ENCODE results near the gene GNAQ.

Gene GNAQ

DNA sequence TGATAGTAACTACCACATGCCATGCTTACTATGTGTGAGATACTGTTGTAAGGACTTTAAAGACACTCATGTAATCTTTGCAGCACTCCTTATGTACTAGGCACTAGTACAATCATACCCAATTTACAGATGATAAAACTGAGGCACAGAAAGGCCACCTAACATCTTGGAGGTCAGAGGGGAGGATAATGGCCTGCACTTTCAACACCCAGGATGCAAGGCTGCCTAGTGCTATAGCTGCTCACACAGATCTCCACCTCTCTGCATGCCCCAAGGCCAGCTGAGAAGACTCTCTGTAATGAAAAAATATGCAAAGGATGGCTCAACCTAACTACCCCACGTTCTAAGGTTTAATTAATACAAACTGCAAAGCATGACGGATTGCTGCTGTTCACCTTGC is 57.2 kb downstream of the GNAQ start:
- no peak overlapping the region for H2BK12ac ChIP-seq (ENCODE audit: low read length in 2 of 2)
- no CpG with 5 or more reads among the region's 2 CpGs for WGBS
- no peak overlapping the region for H3K9ac ChIP-seq (ENCODE audit: low read length)
- H3K4me2 ChIP-seq (ENCODE audit: low read length, poor library complexity, severe bottlenecking): no peak overlapping the region
- no peak overlapping the region for H3K18ac ChIP-seq (ENCODE audit: low read depth in 1 of 2, low read length in 2 of 2)
- H4K91ac ChIP-seq (ENCODE audit: low read length): no peak overlapping the region
- H3K23ac ChIP-seq (ENCODE audit: low read length in 2 of 2): no peak overlapping the region
- no peak overlapping the region for H3K27ac ChIP-seq (ENCODE audit: low read length, poor library complexity, severe bottlenecking)
- DNase-seq: no peak
- H2AK5ac ChIP-seq (ENCODE audit: low read length, severe bottlenecking): no peak overlapping the region
- no peak overlapping the region for H3K4ac ChIP-seq (ENCODE audit: low read depth in 1 of 2, low read length in 2 of 2)
- H2AFZ ChIP-seq (ENCODE audit: low read depth, low read length): no peak overlapping the region
- H3K9me3 ChIP-seq (ENCODE audit: control insufficient read depth, low read length): no peaks in the 10 kb centered on the region
- peaks cover 4% of the 10 kb centered on the region for H3K4me1 ChIP-seq (ENCODE audit: control insufficient read depth, insufficient read depth, low read depth, low read length)
- H3K27me3 ChIP-seq (ENCODE audit: control insufficient read depth in 1 of 2, insufficient read depth in 1 of 2, low read length in 2 of 2): no peaks in the 10 kb centered on the region
- no peak overlapping the region for H4K8ac ChIP-seq (ENCODE audit: low read length)
- no peak overlapping the region for H3K14ac ChIP-seq (ENCODE audit: low read length in 2 of 2)
- no peaks in the 10 kb centered on the region for H3K36me3 ChIP-seq (ENCODE audit: control insufficient read depth in 1 of 2, insufficient read depth in 2 of 2, low read depth in 1 of 2, low read length in 2 of 2)
- H2BK120ac ChIP-seq (ENCODE audit: low read depth, low read length): no peak overlapping the region
- no peak overlapping the region for H2BK5ac ChIP-seq (ENCODE audit: low read depth, low read length, poor library complexity, severe bottlenecking)
- H2BK15ac ChIP-seq (ENCODE audit: low read depth, poor library complexity, severe bottlenecking): no peak overlapping the region
- H3K4me3 ChIP-seq (ENCODE audit: insufficient read depth in 1 of 2, low read depth in 1 of 2, low read length in 2 of 2): no peak overlapping the region
- H3K79me1 ChIP-seq (replicated peaks; ENCODE audit: low read length, poor library complexity, severe bottlenecking): peaks cover 18% of the 10 kb centered on the region

DNA sequence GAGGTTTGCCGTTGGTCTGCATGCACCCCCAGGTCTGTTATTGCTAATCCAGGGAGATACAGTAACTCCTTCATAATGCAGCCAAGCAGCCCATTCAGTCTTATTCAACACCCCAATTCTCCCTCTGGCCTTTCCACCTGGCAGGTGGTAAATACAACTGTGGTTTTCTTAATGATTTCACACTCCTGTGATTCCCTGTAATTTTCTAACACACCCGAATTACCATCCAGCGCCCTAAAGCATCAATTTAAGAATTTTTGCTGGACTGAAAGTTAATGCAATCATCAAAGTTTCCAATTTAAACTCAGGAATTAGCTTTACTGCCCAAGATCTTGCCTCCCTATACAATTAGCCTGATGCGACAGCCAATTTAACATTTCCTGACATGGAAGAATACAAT is 62.5 kb downstream of the GNAQ start:
- no peak overlapping the region for H3K23ac ChIP-seq (ENCODE audit: low read length in 2 of 2)
- DNase-seq: no peak
- H3K4me3 ChIP-seq (ENCODE audit: insufficient read depth in 1 of 2, low read depth in 1 of 2, low read length in 2 of 2): no peak overlapping the region
- no peak overlapping the region for H3K18ac ChIP-seq (ENCODE audit: low read depth in 1 of 2, low read length in 2 of 2)
- H4K91ac ChIP-seq (ENCODE audit: low read length): no peak overlapping the region
- no peaks in the 10 kb centered on the region for H3K4me1 ChIP-seq (ENCODE audit: control insufficient read depth, insufficient read depth, low read depth, low read length)
- no peak overlapping the region for H2BK12ac ChIP-seq (ENCODE audit: low read length in 2 of 2)
- no peak overlapping the region for H2BK15ac ChIP-seq (ENCODE audit: low read depth, poor library complexity, severe bottlenecking)
- H3K14ac ChIP-seq (ENCODE audit: low read length in 2 of 2): no peak overlapping the region
- no peak overlapping the region for H3K27ac ChIP-seq (ENCODE audit: low read length, poor library complexity, severe bottlenecking)
- H3K4me2 ChIP-seq (ENCODE audit: low read length, poor library complexity, severe bottlenecking): no peak overlapping the region
- H2BK5ac ChIP-seq (ENCODE audit: low read depth, low read length, poor library complexity, severe bottlenecking): no peak overlapping the region
- no peak overlapping the region for H3K4ac ChIP-seq (ENCODE audit: low read depth in 1 of 2, low read length in 2 of 2)
- peaks cover 30% of the 10 kb centered on the region for H3K79me1 ChIP-seq (replicated peaks; ENCODE audit: low read length, poor library complexity, severe bottlenecking)
- no peak overlapping the region for H2BK120ac ChIP-seq (ENCODE audit: low read depth, low read length)
- 96% methylated on average over 3 of the region's 4 CpGs for WGBS
- peaks cover 0 to 4% of the 10 kb centered on the region in 2 experiments for H3K36me3 ChIP-seq (ENCODE audit: control insufficient read depth in 1 of 2, insufficient read depth in 2 of 2, low read depth in 1 of 2, low read length in 2 of 2)
- no peaks in the 10 kb centered on the region for H3K9me3 ChIP-seq (ENCODE audit: control insufficient read depth, low read length)
- H3K9ac ChIP-seq (ENCODE audit: low read length): no peak overlapping the region
- H2AK5ac ChIP-seq (ENCODE audit: low read length, severe bottlenecking): no peak overlapping the region
- no peaks in the 10 kb centered on the region for H3K27me3 ChIP-seq (ENCODE audit: control insufficient read depth in 1 of 2, insufficient read depth in 1 of 2, low read length in 2 of 2)
- H4K8ac ChIP-seq (ENCODE audit: low read length): no peak overlapping the region
- H2AFZ ChIP-seq (ENCODE audit: low read depth, low read length): no peak overlapping the region

DNA sequence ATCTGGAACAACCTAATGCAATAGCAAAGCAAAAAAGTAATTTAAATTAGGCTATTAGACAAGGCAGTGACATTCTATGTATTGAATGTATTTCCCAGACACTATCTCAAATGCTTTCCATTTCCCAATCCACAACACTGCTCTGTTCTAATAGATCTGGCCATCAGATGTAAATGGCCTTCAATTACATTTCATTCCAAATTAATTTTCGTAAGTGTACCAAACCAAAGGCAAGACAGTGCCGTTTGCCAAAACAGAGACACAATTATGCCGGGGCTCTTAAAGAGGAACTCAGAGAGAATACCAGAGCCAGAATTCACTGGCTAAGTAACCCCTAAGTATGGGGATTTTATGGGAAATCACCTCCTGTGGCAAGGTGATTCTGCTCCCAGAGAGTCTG is 63.1 kb downstream of the GNAQ start:
- Histone ChIP-seq H2AFZ (ENCODE audit: low read depth, low read length) (no peak overlapping the region), H3K4me1 (ENCODE audit: control insufficient read depth, insufficient read depth, low read depth, low read length) (no peaks in the 10 kb centered on the region), H3K36me3 (ENCODE audit: control insufficient read depth in 1 of 2, insufficient read depth in 2 of 2, low read depth in 1 of 2, low read length in 2 of 2) (peaks cover 0 to 4% of the 10 kb centered on the region in 2 experiments), H3K23ac (ENCODE audit: low read length in 2 of 2) (no peak overlapping the region), H3K9me3 (ENCODE audit: control insufficient read depth, low read length) (no peaks in the 10 kb centered on the region), H2BK5ac (ENCODE audit: low read depth, low read length, poor library complexity, severe bottlenecking) (no peak overlapping the region), H4K8ac (ENCODE audit: low read length) (no peak overlapping the region), H2BK120ac (ENCODE audit: low read depth, low read length) (no peak overlapping the region), H3K79me1 (replicated peaks; ENCODE audit: low read length, poor library complexity, severe bottlenecking) (peaks cover 28% of the 10 kb centered on the region), H3K4me3 (ENCODE audit: insufficient read depth in 1 of 2, low read depth in 1 of 2, low read length in 2 of 2) (no peak overlapping the region), H3K27ac (ENCODE audit: low read length, poor library complexity, severe bottlenecking) (no peak overlapping the region), H3K4ac (ENCODE audit: low read depth in 1 of 2, low read length in 2 of 2) (no peak overlapping the region), H3K14ac (ENCODE audit: low read length in 2 of 2) (no peak overlapping the region), H3K4me2 (ENCODE audit: low read length, poor library complexity, severe bottlenecking) (no peak overlapping the region), H3K9ac (ENCODE audit: low read length) (no peak overlapping the region), H3K27me3 (ENCODE audit: control insufficient read depth in 1 of 2, insufficient read depth in 1 of 2, low read length in 2 of 2) (no peaks in the 10 kb centered on the region), H4K91ac (ENCODE audit: low read length) (no peak overlapping the region), H2BK15ac (ENCODE audit: low read depth, poor library complexity, severe bottlenecking) (no peak overlapping the region), H2BK12ac (ENCODE audit: low read length in 2 of 2) (no peak overlapping the region), H2AK5ac (ENCODE audit: low read length, severe bottlenecking) (no peak overlapping the region), H3K18ac (ENCODE audit: low read depth in 1 of 2, low read length in 2 of 2) (no peak overlapping the region)
- DNase-seq: no peak
- 91% methylated on average over 3 of the region's 3 CpGs for WGBS

GRCh38 chr9:77966718-77967117 is 64.9 kb downstream of the GNAQ start:
- no peak for DNase-seq
- no peak overlapping the region for H3K4me2 ChIP-seq (ENCODE audit: low read length, poor library complexity, severe bottlenecking)
- H3K4ac ChIP-seq (ENCODE audit: low read depth in 1 of 2, low read length in 2 of 2): no peak overlapping the region
- no peak overlapping the region for H3K9ac ChIP-seq (ENCODE audit: low read length)
- H3K36me3 ChIP-seq (ENCODE audit: control insufficient read depth in 1 of 2, insufficient read depth in 2 of 2, low read depth in 1 of 2, low read length in 2 of 2): peaks cover 0 to 4% of the 10 kb centered on the region in 2 experiments
- H2BK15ac ChIP-seq (ENCODE audit: low read depth, poor library complexity, severe bottlenecking): no peak overlapping the region
- H2BK120ac ChIP-seq (ENCODE audit: low read depth, low read length): no peak overlapping the region
- peaks cover 28% of the 10 kb centered on the region for H3K79me1 ChIP-seq (replicated peaks; ENCODE audit: low read length, poor library complexity, severe bottlenecking)
- H4K8ac ChIP-seq (ENCODE audit: low read length): no peak overlapping the region
- H2AK5ac ChIP-seq (ENCODE audit: low read length, severe bottlenecking): no peak overlapping the region
- no peaks in the 10 kb centered on the region for H3K9me3 ChIP-seq (ENCODE audit: control insufficient read depth, low read length)
- H2BK5ac ChIP-seq (ENCODE audit: low read depth, low read length, poor library complexity, severe bottlenecking): no peak overlapping the region
- H3K18ac ChIP-seq (ENCODE audit: low read depth in 1 of 2, low read length in 2 of 2): no peak overlapping the region
- peaks cover 1% of the 10 kb centered on the region for H3K4me1 ChIP-seq (ENCODE audit: control insufficient read depth, insufficient read depth, low read depth, low read length)
- no peak overlapping the region for H3K23ac ChIP-seq (ENCODE audit: low read length in 2 of 2)
- no peaks in the 10 kb centered on the region for H3K27me3 ChIP-seq (ENCODE audit: control insufficient read depth in 1 of 2, insufficient read depth in 1 of 2, low read length in 2 of 2)
- no peak overlapping the region for H3K27ac ChIP-seq (ENCODE audit: low read length, poor library complexity, severe bottlenecking)
- WGBS: 97% methylated on average over 8 of the region's 8 CpGs
- no peak overlapping the region for H2BK12ac ChIP-seq (ENCODE audit: low read length in 2 of 2)
- H4K91ac ChIP-seq (ENCODE audit: low read length): no peak overlapping the region
- H2AFZ ChIP-seq (ENCODE audit: low read depth, low read length): no peak overlapping the region
- no peak overlapping the region for H3K14ac ChIP-seq (ENCODE audit: low read length in 2 of 2)
- H3K4me3 ChIP-seq (ENCODE audit: insufficient read depth in 1 of 2, low read depth in 1 of 2, low read length in 2 of 2): no peak overlapping the region
